GM13977 (cell line): ENCODE data around the gene IRF1.

Experiments used
- DNase-seq: peaks from one replicate; pipeline ENCODE4 v3.0.0; 2012; ENCODE audit warnings: low spot score
- in situ Hi-C: fragments of 300-500 bp; cut with MboI; formaldehyde crosslinking; loops from one replicate; pipeline ENCODE4 v1.12.0; 2022; ENCODE audit warnings: low sequenced_read_pairs, low pct_unique_long_range_greater_than_20kb, mixed read lengths, inconsistent platforms; ENCODE audit not compliant: unreplicated experiment
- TF ChIP-seq, protein P1 (sequence below): IDR thresholded peaks from 2 replicates; pipeline ENCODE4 v1.5.1; 2012; ENCODE audit warnings: mild to moderate bottlenecking, control low read depth; ENCODE audit not compliant: insufficient read depth; ENCODE audit errors: extremely low read depth, missing control alignments

Gene IRF1

DNA sequence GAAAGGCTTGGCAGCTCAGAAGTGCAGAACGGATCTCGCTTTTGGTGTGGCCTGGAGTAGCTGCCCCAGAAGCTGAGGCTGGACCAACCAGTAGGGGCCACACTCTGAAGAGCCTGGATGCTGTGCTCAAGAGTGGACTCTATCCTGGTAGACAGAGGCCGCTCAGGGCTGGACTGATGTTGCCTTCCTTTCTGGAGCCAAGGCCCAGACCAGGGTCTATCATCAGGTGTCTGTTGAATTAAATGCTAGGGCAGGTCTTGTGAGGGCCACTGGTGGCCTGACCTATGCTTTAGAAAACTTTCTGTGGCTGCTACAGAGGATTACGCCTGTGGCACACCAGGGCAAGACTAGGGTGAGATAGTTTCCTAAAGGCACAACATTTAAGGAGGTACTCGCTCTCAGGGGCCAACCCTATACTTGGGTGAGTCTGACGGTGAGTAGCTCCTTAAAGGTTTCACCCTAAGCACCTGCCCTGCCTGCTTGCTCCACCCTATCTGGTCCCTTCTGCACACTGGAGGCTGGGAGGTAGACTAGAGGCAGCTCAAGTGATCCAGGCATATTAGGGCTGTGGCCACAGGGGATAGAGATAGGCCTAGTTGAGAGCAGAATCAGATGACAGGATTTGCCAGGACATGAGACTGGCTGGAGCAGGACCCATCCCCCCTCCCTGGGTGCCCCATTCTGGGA lies 9.8 kb upstream of the IRF1 start:
- TF ChIP-seq, protein P1, sequence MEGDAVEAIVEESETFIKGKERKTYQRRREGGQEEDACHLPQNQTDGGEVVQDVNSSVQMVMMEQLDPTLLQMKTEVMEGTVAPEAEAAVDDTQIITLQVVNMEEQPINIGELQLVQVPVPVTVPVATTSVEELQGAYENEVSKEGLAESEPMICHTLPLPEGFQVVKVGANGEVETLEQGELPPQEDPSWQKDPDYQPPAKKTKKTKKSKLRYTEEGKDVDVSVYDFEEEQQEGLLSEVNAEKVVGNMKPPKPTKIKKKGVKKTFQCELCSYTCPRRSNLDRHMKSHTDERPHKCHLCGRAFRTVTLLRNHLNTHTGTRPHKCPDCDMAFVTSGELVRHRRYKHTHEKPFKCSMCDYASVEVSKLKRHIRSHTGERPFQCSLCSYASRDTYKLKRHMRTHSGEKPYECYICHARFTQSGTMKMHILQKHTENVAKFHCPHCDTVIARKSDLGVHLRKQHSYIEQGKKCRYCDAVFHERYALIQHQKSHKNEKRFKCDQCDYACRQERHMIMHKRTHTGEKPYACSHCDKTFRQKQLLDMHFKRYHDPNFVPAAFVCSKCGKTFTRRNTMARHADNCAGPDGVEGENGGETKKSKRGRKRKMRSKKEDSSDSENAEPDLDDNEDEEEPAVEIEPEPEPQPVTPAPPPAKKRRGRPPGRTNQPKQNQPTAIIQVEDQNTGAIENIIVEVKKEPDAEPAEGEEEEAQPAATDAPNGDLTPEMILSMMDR = no peak
- in situ Hi-C loops = no loop called here
- no peak for DNase-seq

DNA sequence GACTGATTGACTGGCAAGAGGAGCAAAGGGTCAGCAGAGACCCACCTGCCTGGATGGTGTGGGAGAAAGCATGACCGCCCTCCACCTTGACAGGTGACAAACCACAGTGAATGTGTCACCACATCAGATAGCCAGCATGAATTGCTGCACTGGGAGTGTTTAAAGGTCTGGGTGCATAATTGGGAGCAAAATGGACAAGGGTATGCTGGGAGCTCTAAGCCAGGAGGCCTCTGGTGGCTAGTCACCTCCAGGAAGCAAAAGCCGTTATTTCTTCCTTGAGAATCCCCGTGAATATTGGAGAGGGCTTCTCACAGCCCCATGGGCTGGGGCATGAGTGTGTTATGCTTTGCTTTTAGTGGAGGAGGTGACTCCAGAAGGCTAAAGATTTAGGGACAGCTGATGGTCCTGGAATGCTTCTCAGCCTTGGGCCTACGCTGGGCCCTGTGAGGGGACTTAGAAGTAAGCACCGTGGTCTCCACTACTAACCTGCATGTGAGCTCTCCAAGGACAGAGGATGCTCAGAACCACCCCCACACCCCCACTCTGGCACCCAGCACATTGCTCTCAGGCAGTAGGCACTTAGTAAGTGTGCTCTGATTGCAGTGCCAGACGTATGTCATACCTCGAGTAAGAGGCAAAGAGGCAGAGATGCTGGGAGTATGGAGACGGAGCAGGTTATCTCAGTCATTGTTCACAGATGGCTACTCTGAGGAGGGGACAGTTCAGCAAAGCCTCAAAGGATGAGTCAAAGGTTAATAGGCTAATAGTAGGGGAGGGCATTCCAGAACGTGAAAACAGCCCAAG lies 9.1 kb upstream of the IRF1 start:
- in situ Hi-C loops = loop anchor here (10.0 kb wide), 1 partner anchor 115 kb away; no protein-coding TSS in a partner anchor
- DNase-seq = no peak
- TF ChIP-seq, protein P1 = no peak

DNA sequence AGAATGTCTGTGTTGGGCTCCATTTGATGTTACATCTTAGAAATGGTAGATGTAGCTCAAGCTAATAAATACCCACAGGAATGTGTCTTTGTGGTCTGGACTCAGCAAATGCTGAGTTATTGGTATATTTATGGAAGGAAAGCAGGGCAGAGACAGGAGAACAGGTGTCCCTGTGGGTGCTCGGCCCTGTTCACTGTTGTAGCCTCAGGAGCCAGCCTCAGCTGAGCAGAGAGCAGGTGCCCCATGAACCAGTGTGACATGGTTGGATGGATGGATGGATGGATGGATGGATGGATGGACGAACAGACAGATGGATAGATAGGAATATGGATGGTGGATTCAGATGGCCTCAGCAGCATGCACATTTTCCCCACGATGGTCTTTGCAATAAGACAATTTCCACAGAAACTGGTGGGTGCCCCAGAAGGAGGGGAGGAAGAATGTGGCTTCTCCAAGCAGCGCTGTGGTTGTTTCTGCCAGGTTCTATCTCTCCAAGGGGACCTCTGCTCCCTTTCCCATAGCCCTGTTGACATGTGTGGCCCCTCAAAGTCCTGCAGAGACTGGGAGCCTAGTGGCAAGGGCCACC lies 8.2 kb upstream of the IRF1 start:
- in situ Hi-C loops = loop anchor here (10.0 kb wide), 1 partner anchor 114 kb away; no protein-coding TSS in a partner anchor
- no peak for DNase-seq
- TF ChIP-seq, protein P1 = no peak

DNA sequence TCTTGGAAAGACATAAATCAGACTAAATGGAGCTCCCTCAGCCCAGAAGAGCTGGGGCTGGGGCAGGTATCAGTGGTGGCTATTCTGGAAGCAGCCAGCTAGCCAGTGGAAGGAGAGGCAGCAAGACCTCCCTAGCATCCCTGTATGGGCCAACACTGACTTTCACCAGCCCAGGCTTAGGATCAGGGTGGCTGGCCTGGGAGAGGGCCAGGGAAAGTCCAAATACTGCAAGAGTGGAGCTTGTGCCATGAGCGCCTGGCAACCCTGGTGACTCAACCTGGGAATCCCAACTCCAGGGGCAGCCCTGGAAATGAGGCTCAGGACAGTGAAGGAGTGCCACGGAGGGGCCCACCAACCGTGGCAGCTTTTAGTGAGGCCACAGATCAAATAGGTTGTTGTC lies 7.6 kb upstream of the IRF1 start:
- TF ChIP-seq, protein P1 = no peak
- no peak for DNase-seq
- in situ Hi-C loops = loop anchor here (10.0 kb wide), 1 partner anchor 113 kb away; no protein-coding TSS in a partner anchor

- in situ Hi-C loops = loop anchor here (10.0 kb wide), 1 partner anchor 113 kb away; no protein-coding TSS in a partner anchor
- no peak for DNase-seq
- TF ChIP-seq, protein P1 = no peak
These were observed 7.0 kb upstream of the IRF1 start for GRCh38 chr5:132497488-132497997.
